ENCODE measurements around the gene DNAJC1. TPM values are rescaled to one million over a fixed set of nuclear protein-coding genes. Genes with fewer than 3 reads are reported as not detected.

The DNAJC1 gene
- total RNA-seq, 1 donor from 2014 or later = 40.0 TPM

DNA sequence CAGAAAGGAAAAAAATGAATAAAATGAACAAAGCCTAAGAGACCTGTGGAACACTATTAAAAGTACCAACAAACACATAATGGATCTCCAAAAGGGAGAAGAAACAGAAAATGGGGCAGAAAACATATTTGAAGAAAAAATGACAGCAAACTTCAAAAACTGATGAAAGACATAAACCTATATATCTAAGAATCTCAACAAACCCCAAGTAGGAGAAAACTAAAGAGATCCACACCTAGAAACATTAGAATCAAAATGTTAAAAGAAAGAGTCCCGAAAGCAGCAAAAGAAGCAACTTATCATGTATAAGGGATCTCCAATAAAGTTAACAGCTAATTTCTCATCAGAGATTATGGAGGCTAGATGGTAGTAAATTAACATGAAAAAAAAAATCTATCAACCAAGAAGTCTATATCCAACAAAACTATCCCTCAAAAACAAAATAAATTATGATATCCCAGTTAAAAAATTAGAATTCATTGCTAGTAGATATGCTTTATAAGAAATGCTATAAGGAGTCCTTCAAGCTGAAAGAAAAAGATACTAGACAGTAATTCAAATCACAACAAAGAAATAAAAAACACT, 68.0 kb downstream of the DNAJC1 start:
- TF ChIP-seq, protein P1, sequence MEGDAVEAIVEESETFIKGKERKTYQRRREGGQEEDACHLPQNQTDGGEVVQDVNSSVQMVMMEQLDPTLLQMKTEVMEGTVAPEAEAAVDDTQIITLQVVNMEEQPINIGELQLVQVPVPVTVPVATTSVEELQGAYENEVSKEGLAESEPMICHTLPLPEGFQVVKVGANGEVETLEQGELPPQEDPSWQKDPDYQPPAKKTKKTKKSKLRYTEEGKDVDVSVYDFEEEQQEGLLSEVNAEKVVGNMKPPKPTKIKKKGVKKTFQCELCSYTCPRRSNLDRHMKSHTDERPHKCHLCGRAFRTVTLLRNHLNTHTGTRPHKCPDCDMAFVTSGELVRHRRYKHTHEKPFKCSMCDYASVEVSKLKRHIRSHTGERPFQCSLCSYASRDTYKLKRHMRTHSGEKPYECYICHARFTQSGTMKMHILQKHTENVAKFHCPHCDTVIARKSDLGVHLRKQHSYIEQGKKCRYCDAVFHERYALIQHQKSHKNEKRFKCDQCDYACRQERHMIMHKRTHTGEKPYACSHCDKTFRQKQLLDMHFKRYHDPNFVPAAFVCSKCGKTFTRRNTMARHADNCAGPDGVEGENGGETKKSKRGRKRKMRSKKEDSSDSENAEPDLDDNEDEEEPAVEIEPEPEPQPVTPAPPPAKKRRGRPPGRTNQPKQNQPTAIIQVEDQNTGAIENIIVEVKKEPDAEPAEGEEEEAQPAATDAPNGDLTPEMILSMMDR (IDR thresholded peaks at IDR 0.05) = no peak
- TF ChIP-seq POLR2AphosphoS5 (IDR thresholded peaks at IDR 0.05; ENCODE audit: insufficient read depth in 1 of 2, low read depth in 1 of 2) (no peak), POLR2A (IDR thresholded peaks at IDR 0.05) (no peak)
- Histone ChIP-seq H3K4me3 (no peak overlapping the region), H3K36me3 (no peaks in the 10 kb centered on the region), H3K27me3 (no peaks in the 10 kb centered on the region), H3K27ac (no peak overlapping the region), H3K4me1 (no peaks in the 10 kb centered on the region), H3K9me3 (peaks cover 4% of the 10 kb centered on the region)
- no peak for DNase-seq (ENCODE audit: extremely low spot score in 2 of 2)
- intact Hi-C loops (cut with DNase I) = no loop called here

DNA sequence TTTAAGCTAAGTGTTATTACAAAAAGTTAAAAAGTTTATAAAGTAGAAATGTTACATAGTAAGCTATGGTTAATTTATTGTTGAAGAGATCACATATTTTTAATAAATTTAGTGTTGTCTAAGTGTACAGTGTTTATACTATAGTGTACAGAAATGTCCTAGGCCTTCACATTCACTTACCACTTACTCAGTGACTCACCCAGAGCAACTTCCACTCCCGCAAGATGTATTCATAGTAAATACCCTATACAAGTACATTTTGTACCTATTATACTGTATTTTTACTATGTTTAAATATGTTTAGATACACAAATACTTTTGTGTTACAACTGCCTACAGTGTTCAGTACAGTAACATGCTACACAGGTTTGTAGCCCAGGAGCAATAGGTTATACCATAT, 69.2 kb downstream of the DNAJC1 start:
- intact Hi-C loops (cut with DNase I) = no loop called here
- H3K9me3 ChIP-seq = peaks cover 4% of the 10 kb centered on the region
- no peaks in the 10 kb centered on the region for H3K4me1 ChIP-seq
- no peaks in the 10 kb centered on the region for H3K27me3 ChIP-seq
- TF ChIP-seq POLR2A (IDR thresholded peaks at IDR 0.05) (no peak), POLR2AphosphoS5 (IDR thresholded peaks at IDR 0.05; ENCODE audit: insufficient read depth in 1 of 2, low read depth in 1 of 2) (no peak)
- TF ChIP-seq, protein P1 (IDR thresholded peaks at IDR 0.05) = no peak
- H3K27ac ChIP-seq = no peak overlapping the region
- no peak overlapping the region for H3K4me3 ChIP-seq
- no peaks in the 10 kb centered on the region for H3K36me3 ChIP-seq
- DNase-seq (ENCODE audit: extremely low spot score in 2 of 2) = no peak

DNA sequence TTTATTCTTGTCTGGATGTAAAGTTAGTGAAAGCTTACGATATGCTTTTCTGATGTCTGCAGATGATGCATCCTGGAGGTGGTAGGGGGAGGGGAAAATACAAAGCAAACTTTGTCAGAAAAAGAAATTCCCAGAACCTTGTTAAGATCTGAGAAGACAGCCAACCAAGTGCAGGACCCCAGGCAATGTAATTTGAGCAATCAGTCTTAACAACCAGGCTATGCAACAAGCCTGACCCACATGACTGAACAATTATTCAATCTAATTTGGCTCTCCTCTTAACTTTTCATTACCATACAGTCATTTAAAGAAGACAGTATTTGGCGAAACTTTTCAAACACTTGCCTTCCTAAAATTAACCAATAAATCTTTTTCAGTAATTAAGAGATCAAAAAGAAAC, 74.5 kb downstream of the DNAJC1 start:
- Histone ChIP-seq H3K4me3 (no peak overlapping the region), H3K9me3 (no peaks in the 10 kb centered on the region), H3K4me1 (no peaks in the 10 kb centered on the region), H3K27ac (no peak overlapping the region), H3K36me3 (no peaks in the 10 kb centered on the region), H3K27me3 (no peaks in the 10 kb centered on the region)
- DNase-seq (ENCODE audit: extremely low spot score in 2 of 2) = no peak
- intact Hi-C loops (cut with DNase I) = no loop called here
- TF ChIP-seq POLR2A (IDR thresholded peaks at IDR 0.05) = no peak
- no peak for TF ChIP-seq POLR2AphosphoS5 (IDR thresholded peaks at IDR 0.05; ENCODE audit: insufficient read depth in 1 of 2, low read depth in 1 of 2)
- TF ChIP-seq, protein P1 (IDR thresholded peaks at IDR 0.05) = no peak

DNA sequence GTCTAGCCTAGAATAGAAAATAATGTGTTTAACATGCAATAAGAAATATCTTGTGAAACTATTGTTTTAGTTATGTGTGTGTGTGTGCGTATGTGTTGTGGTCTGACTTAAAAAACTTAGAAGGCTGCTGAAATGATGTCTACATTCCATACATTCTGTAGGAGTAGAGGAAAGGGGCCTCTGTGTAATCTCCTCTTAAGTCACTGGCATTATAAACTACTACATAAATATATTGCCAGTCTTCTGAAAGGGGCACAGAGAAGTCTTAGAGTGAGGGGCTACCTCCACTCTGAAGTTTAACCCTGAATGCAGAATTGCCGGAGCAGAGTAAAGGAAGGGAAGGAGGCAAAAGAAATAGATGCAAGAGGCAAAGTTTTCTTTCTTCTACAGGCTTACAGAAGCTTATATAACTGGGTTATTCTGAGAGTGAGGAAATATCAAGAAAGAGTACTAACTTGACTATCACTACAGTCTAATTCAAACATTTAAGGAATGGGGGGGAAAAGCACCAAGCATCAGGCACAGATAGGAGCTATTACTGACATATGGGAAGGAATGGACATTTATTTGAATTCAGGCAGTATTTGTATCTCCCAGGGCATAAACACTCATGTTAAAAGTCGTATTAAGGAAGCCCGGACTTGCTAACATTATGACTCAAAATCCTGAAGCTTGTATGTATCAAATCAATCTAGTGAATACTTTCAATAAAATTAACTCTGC, 75.7 kb downstream of the DNAJC1 start:
- Histone ChIP-seq H3K27me3 (no peaks in the 10 kb centered on the region), H3K27ac (no peak overlapping the region), H3K4me1 (no peaks in the 10 kb centered on the region), H3K4me3 (no peak overlapping the region), H3K9me3 (no peaks in the 10 kb centered on the region), H3K36me3 (no peaks in the 10 kb centered on the region)
- DNase-seq (ENCODE audit: extremely low spot score in 2 of 2) = no peak
- intact Hi-C loops (cut with DNase I) = no loop called here
- TF ChIP-seq, protein P1 (IDR thresholded peaks at IDR 0.05) = no peak
- TF ChIP-seq POLR2A (IDR thresholded peaks at IDR 0.05) = no peak
- TF ChIP-seq POLR2AphosphoS5 (IDR thresholded peaks at IDR 0.05; ENCODE audit: insufficient read depth in 1 of 2, low read depth in 1 of 2) = no peak

DNA sequence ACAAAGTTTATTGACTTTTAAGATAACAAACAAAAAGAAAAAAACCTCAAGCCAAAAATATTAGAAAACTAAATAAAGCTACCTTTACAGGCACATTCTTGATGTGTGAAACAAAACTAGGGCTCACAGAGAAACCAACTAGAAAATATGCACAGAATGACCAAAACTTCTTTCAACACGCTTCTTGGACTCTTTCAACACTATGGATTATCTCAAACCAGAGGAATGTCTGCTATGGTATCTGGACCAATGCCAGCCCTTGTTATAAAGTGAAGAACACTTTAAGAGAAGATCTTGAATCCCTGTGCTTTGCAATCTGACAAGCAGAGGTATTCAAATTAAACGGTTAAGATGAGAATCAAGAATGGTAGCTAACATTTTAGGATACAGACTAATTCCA, 76.6 kb downstream of the DNAJC1 start:
- Histone ChIP-seq H3K36me3 (no peaks in the 10 kb centered on the region), H3K9me3 (no peaks in the 10 kb centered on the region), H3K27me3 (no peaks in the 10 kb centered on the region), H3K27ac (no peak overlapping the region), H3K4me3 (no peak overlapping the region), H3K4me1 (no peaks in the 10 kb centered on the region)
- no peak for DNase-seq (ENCODE audit: extremely low spot score in 2 of 2)
- TF ChIP-seq, protein P1 (IDR thresholded peaks at IDR 0.05) = no peak
- no peak for TF ChIP-seq POLR2A (IDR thresholded peaks at IDR 0.05)
- no peak for TF ChIP-seq POLR2AphosphoS5 (IDR thresholded peaks at IDR 0.05; ENCODE audit: insufficient read depth in 1 of 2, low read depth in 1 of 2)
- intact Hi-C loops (cut with DNase I) = no loop called here

Measured in vagina (tissue), 2 donors.